Fibroblast of the aortic adventitia (primary cell): Measurements from ENCODE around the gene HRH4. TPM values are rescaled to one million over a fixed set of nuclear protein-coding genes. Genes with fewer than 3 reads are reported as not detected.

Source experiments
- DNase-seq: peaks from one replicate; pipeline ENCODE4 v3.0.0-alpha.2; 2010; ENCODE audit warnings: low read depth
- H3K4me3 ChIP-seq: 2 replicates; pipeline ENCODE4 v1.5.1; 2011; ENCODE audit warnings: low read depth, mild to moderate bottlenecking, control low read depth, low read length, moderate library complexity
- CTCF ChIP-seq: IDR thresholded peaks from 2 replicates; pipeline ENCODE4 v1.5.1; 2011; ENCODE audit warnings: mild to moderate bottlenecking, low read length, control low read depth, inconsistent platforms; ENCODE audit not compliant: insufficient read depth
- total RNA-seq: library from RNA; depleted of rRNA; stranded (reverse); fragments of >200 nt; gene quantifications from 2 replicates; pipeline ENCODE4 v1.2.3, GENCODE V29; 2012; ENCODE audit warnings: low replicate concordance

The HRH4 gene
- total RNA-seq, 1 donor, result under 0.01 TPM

DNA sequence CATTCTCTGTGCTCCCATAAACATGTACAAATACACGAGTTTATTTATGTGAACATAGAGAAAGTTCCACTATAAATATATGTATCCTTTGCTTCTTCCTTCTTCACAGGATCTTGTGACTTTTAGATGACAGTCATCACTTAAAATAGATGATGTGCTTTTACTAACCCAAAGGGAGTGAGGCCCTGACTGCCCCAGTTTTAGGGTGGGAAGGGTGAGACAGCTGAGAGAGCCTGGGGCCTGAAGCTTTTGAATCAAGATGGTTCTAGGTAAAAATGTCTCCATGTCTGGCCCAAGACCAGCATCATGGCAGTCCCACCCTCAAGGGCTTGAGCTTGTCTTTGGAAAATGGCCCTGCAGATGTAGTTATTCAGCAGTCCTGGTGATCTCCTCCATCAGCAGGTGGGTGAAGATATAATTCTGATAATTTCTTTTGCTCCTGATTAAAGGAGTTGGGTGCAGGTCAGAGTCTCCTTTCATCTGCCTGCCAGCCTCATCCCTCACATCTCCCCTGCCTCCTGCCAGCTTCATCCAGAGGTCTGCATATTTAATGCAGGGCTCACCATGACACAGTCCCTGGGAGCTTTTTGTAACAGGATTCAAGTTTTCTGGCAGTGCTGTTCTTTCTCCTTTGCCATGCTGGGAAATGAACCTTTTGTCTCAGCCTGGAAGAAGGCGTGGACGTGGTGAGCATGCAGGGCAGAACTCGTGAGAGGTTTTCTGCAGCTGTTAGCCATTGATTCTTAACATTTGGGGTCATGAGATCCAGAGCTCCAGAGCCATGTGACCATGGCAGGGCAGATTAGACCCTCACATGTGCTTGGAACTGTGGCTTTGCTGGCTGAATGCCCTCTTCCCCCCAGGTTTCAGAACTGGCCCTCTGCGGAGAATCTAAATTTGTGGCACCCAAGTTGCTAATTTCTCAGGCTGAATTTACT lies 2.7 kb downstream of the HRH4 start:
- no peak overlapping the region for H3K4me3 ChIP-seq
- no peak for TF ChIP-seq CTCF
- DNase-seq, result no peak

DNA sequence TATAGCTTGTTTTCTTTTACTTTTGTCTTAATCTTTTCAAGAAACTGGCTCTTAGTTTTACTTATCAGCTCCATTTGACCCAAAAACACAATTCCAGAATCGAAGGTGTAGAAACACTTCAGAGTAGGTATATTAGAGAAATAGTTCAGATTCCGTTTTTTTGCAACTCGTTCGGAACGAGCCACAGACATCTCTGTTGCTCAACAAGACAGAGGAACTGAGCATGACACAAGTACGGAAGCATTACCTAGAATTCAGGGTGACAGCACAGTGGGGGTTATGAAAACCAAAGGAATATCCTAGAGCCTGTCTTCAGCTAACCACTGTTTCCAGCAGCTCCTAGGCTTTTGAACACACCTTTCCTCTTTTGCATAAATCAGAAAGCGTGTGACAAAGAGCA lies 5.0 kb downstream of the HRH4 start:
- DNase-seq, result no peak
- no peak overlapping the region for H3K4me3 ChIP-seq
- TF ChIP-seq CTCF, result no peak

DNA sequence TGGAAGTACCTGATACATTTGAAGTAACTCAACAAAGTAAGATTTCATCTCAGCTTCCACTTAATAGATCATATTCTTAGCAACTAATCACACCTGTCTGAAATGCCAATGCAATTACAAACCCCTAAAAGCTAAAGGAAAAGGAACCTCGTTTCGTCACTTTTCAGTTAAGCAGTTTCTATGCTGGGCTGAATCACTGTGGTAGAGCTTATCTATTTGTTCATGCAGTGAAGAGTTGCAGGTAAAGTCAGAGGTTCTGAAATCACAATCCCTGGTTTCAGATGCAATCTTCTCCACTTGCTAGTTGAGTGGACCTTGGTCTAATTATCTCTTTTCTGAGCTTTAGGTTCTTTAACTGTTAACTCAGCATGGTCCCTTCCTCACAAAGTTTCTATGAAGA lies 6.3 kb downstream of the HRH4 start:
- no peak for DNase-seq
- no peak for TF ChIP-seq CTCF
- H3K4me3 ChIP-seq, result no peak overlapping the region

- DNase-seq, result no peak
- TF ChIP-seq CTCF, result no peak
- no peak overlapping the region for H3K4me3 ChIP-seq
Measured at GRCh38 chr18:24470022-24470618, 9.7 kb downstream of the HRH4 start.

- H3K4me3 ChIP-seq, result no peak overlapping the region
- no peak for TF ChIP-seq CTCF
- no peak for DNase-seq
Measured at GRCh38 chr18:24470805-24471204, 10.4 kb downstream of the HRH4 start.

DNA sequence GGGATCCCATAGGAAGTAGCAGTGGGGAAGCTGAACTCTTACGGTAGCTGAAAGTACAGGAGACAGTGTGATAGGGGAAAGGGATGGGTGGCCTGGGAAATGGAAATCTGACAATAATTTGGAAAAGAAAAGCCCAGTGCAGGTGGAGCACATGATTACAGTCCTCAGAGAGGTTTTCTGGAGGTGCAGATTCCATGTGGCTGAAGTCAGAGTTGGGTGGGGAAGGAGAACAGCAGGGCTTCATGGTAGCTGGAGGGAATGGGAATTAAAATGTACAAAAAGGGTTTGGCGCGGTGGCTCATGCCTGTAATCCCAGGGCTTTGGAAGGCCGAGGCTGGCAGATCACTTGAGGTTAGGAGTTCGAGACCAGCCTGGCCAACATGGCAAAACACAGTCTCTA lies 12.2 kb downstream of the HRH4 start:
- no peak for TF ChIP-seq CTCF
- no peak overlapping the region for H3K4me3 ChIP-seq
- no peak for DNase-seq
